ENCODE data around the gene CACNA1S.

Gene CACNA1S

GRCh38 chr1:201094832-201095231, 17.4 kb downstream of the CACNA1S start:
- TF ChIP-seq CTCF (IDR thresholded peaks at IDR 0.05) = no peak

- TF ChIP-seq CTCF (IDR thresholded peaks at IDR 0.05) = no peak
Observed at GRCh38 chr1:201093962-201094361, 18.3 kb downstream of the CACNA1S start.

- no peak for TF ChIP-seq CTCF (IDR thresholded peaks at IDR 0.05)
Observed at GRCh38 chr1:201093561-201093960, 18.7 kb downstream of the CACNA1S start.

GRCh38 chr1:201092738-201093137, 19.5 kb downstream of the CACNA1S start:
- no peak for TF ChIP-seq CTCF (IDR thresholded peaks at IDR 0.05)

GRCh38 chr1:201091256-201091655, 21.0 kb downstream of the CACNA1S start:
- TF ChIP-seq CTCF (IDR thresholded peaks at IDR 0.05) = no peak

GRCh38 chr1:201090541-201090940, 21.7 kb downstream of the CACNA1S start:
- no peak for TF ChIP-seq CTCF (IDR thresholded peaks at IDR 0.05)

- no peak for TF ChIP-seq CTCF (IDR thresholded peaks at IDR 0.05)
Observed at GRCh38 chr1:201089596-201089995, 22.6 kb downstream of the CACNA1S start.

- TF ChIP-seq CTCF (IDR thresholded peaks at IDR 0.05) = no peak
Observed at GRCh38 chr1:201088901-201089525, 23.2 kb downstream of the CACNA1S start.
